Activated CD4-positive, alpha-beta T cell treated with anti-CD3 and anti-CD28 coated beads for 48 hours (primary cell): ENCODE measurements around the gene PHC2.

Experiments used
- DNase-seq: peaks from one replicate; pipeline ENCODE4 v3.0.0-alpha.2; 2020

Gene PHC2

GRCh38 chr1:33286451-33287185, 144.3 kb downstream of the PHC2 start:
- DNase-seq, result no peak

- no peak for DNase-seq
Measured at GRCh38 chr1:33284049-33284448, 146.8 kb downstream of the PHC2 start.

- no peak for DNase-seq
Measured at GRCh38 chr1:33282791-33283190, 148.1 kb downstream of the PHC2 start.

GRCh38 chr1:33281554-33282303, 149.2 kb downstream of the PHC2 start:
- DNase-seq, result no peak

GRCh38 chr1:33280091-33280661, 150.7 kb downstream of the PHC2 start:
- no peak for DNase-seq

- DNase-seq, result no peak
Measured at GRCh38 chr1:33277488-33278084, 153.3 kb downstream of the PHC2 start.

GRCh38 chr1:33276573-33277298, 154.2 kb downstream of the PHC2 start:
- no peak for DNase-seq

GRCh38 chr1:33275706-33276572, 155.0 kb downstream of the PHC2 start:
- no peak for DNase-seq

GRCh38 chr1:33275195-33275594, 155.7 kb downstream of the PHC2 start:
- no peak for DNase-seq

GRCh38 chr1:33274446-33274845, 156.4 kb downstream of the PHC2 start:
- DNase-seq, result no peak

- DNase-seq, result no peak
Measured at GRCh38 chr1:33273961-33274371, 156.9 kb downstream of the PHC2 start.
